GM21423 (cell line): ENCODE results near the gene PPP2R3B.
"Not testable (repeated sequence)": the region's sequence is repeated elsewhere in the genome, so short reads cannot be mapped to it uniquely, and the experiment has no call there.

Experiments used
- ATAC-seq: cut with Tn5 transposase; IDR thresholded peaks from one replicate; pipeline ENCODE4 v1.9.1; 2021; ENCODE audit warnings: mild to moderate bottlenecking, moderate library complexity; ENCODE audit not compliant: unreplicated experiment

The PPP2R3B gene

DNA sequence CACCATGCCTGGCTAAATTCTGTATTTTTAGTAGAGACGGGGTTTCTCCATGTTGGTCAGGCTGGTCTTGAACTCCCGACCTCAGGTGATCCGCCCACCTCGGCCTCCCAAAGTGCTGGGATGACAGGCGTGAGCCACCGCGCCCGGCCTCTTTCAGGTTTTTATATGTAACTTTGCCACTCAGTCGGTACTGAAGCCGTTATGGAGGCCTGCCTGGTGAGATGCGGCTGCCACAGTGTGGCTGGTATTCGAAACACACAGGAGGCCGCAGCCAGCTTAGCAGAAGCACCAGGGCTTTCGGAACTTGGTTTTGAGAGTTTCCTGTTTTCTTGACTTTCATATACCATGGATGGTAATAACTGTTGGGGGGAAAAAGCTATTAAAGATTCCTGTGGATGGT, 62.0 kb downstream of the PPP2R3B start:
- ATAC-seq: not testable (repeated sequence)

DNA sequence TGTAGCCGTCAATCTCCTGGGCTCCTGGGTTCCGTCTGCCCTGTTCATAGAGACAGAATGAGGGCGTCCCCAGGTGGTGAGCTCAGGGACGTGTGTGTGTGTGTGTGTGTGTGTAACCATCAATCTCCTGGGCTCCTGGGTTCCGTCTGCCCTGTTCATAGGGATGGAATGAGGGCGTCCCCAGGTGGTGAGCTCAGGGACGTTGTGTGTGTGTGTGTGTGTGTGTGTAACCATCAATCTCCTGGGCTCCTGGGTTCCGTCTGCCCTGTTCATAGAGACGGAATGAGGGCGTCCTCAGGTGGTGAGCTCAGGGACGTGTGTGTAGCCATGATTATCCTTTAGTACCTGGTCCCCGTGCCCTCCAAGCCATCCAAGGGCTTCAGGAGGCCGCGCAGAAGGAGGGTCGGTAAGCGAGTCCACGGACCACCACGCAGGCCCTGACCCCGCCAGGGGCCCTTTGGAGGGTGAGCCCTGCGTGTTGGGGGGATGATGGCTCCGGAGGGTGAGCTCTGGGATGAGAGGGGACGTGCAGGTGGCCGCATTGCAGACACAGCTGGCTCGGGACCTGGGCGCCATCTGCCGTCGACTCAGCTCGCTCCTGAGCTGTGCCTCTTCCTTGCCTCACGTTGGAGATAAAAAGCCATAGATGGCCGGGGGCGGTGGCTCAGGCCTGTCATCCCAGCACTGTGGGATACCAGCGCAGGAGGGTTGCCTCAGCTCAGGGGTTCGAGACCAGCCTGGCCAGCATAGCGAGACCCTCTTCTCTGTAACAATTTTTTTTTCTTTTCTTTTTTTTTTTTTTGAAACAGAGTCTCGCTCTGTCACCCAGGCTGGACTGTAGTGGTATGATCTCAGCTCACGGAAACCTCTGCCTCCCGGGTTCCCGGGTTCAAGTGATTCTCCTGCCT, 62.7 kb downstream of the PPP2R3B start:
- ATAC-seq: no peak

DNA sequence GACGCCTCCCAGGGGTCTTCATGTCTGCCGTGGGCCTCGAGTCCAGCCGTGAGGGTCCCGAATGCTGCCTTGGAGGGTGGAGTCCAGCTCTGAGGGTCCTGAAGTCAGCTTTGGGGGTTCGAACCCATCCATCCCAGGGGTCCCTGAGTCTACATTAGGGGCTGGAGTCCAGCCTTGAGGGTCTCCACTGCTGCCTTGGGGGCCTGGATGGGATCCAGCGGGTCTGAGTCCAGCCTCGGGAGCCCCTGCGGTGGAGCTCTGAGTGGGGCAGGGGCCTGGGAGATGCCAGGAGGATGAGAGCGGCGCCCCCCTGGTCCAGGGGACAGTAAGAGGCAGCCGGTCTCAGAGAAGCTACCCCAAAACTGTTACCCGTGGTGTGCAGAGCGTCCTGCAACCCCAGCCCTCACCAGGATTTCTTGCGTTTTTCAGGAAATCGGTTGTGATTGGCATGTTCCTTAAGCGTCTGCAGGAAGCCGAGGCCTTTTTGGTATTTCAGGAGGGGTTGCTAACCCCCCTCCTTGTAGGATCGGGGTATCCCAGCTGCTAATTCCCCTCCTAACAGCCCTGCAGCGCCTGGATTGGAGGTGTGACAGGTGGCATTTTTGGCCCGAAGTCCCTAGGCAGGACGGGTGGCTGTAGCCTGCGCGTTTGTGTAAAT, 66.5 kb downstream of the PPP2R3B start:
- ATAC-seq: no peak

DNA sequence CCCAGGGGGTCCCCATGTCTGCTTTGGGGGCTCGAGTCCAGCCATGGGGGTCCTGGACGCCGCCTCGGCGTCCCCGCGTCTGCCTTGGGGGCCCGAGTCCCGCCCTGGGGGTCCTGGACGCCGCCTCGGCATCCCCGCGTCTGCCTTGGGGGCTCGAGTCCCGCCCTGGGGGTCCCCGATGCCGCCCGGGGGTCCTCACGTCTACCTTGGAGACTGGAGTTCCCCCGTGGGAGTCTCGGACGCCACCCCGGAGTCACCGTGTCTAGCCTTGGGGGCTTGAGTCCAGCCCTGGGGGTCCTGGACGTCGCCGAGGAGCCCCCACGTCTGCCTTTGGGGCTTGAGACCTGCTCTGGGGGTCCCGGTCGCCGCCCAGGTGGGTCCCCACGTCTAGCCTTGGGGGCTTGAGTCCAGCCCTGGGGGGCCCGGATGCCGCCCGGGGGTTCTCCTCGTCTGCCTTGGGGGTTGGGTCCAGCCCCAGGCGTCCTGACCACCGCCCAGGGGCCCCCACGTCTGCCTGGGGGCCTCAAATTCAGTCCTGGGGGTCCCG, 67.1 kb downstream of the PPP2R3B start:
- ATAC-seq: no peak

DNA sequence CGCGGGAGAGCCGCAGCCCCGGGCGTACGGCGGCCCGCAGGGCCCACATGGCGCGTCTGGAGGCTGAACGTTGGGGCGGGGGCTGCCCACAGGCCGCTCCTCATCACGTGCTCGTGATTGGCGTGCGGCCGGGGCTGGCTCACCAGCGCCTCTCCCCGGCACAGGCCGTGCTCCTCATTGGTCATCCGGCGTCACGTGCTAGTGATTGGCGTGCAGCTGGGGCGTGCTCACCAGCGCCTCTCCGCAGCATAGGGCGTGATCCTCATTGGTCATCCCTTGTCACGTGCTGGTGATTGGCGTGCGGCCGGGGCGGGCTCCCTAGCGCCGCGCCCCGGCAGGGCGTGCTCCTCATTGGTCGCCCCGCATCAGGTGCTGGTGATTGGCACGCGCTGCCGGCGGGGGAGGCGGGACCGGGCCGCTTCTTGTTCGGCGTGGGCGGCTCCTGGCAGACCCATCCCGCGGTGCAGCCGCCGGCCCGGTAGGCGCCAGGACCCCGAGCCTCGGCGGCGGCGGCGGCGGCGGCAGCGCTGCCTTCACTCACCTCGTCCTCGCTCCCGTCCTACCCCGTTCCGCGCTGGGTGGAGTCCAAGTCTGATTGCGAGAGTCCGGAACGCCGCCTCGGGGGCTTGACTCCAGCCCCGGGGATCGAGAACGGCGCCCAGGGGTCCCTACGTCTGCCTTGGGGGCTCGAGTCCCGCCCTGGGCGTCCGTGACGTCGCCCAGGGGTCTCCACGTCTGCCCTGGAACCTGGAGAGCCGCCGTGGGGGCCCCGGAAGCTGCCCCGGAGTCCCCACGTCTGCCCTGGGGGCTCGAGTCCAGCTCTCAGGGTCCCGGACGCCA, 67.7 kb downstream of the PPP2R3B start, which contains the start of gene GTPBP6:
Gene GTPBP6, minus strand, starts transcription at position 58 of the 840 bp plus-strand sequence. Its CDS starts 9 bp downstream, at position 49.
- peak; percentile 76 for ATAC-seq

DNA sequence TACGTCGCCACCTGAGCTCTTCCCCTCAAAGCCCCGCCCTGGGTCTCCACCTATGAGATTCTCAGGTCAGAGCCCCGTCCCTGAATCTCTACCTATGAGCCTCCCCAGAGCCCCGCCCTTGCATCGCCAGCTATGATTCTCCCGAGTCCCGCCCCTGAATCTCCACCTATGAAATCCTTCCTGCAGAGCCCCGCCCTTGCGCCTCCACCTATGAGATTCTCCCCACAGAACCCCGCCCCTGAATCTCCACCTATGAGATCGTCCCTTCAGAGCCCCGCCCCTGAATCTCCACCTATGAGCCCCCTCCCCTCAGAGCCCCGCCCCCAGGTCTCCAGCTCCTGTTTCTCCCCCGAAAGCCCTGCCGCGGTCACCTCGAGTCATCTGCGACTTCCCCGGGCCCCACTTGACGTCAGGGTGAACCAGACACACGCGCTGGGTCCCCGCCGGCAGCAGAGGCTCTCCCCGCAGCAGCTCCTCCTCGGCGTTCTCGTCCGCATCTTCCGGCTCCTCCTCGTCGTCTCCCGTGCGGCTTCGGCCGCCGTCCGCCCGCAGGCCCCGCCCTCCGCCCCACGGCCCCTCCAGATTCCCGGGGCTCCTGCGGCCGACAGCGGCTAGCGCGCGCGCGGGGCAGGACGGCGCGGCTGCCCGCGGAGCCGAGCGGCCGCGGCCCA, 68.5 kb downstream of the PPP2R3B start:
- ATAC-seq: peak; percentile 58

DNA sequence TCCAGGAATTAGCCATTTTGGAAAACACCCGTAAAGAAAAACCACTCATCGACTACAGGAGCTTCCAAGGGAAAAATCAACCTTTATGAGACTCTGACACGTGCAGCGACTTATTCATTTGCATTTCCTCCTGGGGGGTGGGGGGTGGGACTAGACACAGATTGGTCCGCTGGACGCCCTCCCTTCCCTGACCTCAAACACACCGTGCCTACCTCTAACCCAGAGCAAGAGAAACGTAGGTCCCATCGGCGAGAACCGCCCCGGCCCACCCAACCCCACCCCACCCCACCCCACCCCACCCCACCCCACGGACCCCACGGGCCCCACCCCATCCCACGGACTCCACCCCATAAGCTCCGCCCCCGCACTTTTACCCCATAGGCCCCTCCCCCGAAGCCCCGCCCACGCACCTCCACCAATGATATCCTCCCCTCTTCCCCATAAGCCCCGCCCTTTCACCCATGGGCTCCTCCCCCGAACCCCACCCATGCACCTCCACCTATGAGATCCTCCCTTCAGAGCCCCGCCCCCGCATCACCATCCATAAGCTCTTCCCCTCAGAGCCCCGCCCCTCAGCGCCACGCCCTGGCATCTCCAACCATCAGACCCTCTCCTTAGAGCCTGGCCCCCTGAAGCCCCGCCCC, 69.2 kb downstream of the PPP2R3B start:
- ATAC-seq: no peak

DNA sequence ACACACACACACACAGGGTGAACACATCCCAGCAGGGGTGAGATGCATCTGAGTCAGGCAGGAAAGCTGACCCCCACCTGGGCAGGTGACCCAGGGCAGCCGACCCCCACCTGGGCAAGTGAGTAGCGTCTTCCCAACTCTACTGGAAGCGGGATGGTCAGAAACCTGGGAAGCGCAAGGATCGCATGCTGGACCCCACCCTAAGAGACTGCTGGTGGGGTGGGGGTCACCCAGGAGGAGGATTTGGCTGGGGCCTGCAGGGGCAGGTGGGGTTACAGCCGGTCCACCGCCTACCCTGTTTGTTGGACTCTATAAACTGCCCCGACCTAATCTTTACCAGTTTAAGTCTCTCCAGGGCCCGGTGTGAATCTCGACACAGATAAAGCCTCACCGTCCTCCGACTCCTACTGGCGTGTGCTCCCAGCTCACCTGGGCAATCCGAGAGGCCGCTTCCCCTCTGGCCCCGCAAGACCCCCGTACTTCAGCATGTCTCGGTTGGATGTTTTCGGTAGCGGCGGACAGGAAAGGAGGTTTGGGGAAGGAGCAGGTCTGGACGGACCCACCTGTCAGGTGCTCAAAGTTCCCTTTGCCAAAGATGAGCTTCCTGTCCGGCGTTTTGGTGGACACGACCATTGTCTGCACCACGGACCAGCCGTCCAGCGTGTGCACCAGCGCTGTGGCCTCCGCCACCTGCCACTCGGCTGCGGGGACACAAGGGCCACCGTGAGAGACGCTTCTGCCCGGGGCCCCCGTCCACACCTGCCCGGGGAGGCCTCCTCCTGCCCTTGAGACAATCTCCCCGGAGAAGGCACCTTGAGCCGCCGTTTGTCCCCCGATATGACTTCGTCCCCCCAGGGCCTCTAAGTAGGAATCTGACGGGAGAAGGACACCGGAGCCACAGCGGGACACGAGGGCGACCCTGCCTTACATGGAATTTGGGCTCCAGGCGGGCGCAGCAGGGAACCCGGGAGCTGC, 70.1 kb downstream of the PPP2R3B start:
- no peak for ATAC-seq

DNA sequence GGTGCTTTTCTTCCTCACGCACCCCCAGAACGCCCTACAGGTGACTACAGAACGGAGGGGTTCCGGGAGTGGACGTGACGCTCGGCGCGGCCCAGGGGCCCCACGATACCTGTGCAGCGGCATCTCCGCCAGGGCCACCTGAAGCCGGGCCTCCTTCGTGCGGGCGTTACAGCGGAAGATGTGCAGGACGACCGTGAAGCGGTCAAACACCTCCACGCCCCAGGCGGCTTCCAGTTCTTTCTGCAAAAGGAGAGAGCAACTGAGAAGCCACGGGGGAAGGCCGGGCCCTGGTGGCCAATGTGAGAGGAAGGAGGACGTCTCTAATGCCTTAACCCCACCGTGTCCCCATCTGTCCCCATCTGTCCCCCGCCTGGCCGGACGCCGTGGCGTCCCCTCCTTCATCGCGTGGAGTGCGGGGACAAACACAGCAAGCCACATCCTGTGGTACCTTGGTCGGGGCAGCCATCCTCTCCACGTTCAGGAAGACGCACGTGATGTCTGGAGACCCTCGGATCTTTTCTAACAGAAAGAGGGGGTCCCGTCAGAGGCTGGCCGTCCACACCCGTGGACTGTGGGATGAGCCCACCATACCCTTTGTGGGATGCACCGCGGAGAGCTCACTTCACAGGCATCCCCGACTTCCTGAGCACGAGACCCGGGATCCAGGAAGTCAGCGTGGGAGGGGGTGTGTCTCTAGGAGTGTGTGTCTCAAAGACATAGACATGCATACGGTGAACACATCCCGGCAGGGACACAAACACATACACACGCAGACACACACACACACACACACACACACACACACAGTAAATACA, 71.7 kb downstream of the PPP2R3B start:
- ATAC-seq: no peak

DNA sequence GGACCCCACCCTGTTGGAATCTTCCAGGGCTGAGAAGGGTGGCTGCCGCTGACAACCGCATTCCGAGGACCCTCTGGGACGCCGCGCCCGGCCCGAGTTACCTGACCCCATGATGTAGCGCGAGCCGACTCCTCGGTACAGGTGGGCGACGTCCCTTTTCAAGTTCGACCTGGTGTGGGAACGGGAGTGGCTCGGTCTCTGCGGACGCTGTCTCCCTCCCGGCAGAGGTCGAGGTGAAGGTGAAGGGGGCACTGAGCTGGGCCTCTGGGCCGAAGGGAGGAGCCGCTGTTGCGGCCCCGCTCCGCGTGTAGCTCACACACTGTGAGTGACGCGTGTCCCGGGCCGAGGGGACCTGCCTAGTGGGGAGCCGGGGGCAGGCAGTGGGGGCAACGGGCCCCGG, 72.7 kb downstream of the PPP2R3B start:
- ATAC-seq: no peak

DNA sequence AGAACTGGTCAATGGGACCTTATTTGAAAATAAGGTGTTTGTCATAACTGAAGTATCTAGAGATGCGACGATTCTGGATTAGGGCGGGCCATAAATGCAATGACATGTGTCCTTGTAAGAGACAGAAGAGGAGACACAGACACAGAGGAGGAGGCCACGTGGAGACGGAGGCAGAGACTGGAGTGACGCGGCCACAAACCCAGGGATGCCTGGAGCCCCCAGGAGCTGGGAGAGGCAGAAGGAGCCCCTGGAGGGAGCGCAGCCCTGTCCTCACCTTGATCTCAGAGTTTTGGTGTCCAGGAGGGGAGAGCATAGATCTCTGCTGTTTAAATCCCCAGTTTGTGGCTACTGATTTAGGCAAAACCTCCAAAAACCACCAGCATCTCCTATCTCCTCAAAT, 73.2 kb downstream of the PPP2R3B start:
- no peak for ATAC-seq

DNA sequence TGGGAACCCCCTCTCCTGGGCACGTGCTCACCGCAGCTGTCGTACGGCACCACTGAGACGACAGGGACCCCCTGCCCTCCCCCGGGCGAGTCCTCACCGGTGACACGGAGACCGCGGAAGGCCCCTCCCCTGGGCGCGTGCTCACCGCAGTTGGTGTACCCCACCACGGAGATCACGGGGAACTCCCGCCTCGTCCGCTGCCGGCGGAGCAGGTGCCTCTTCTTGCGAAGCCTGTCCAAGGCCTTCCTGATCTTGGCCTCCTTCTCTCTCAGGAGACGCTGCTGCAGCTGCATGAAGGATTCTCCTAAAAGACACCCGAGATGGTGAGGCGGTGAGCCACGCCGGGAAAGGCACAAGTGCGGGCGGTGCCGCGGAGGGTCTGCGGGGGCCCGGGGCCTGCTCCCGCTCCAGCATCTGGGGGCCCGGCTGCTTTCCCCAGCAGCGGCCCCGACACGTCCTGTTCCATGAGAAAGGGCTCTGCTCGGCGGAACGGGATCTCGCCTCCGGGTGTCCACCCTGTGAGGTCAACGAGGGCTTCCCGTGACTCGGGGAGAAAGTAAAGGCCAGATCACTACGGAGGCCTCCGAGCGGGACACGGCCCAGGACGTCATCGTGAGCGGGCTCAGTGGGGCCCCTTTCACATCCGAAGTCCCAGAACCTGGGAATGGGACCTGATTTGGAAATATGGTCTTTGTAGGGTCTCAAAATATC, 73.9 kb downstream of the PPP2R3B start:
- no peak for ATAC-seq

DNA sequence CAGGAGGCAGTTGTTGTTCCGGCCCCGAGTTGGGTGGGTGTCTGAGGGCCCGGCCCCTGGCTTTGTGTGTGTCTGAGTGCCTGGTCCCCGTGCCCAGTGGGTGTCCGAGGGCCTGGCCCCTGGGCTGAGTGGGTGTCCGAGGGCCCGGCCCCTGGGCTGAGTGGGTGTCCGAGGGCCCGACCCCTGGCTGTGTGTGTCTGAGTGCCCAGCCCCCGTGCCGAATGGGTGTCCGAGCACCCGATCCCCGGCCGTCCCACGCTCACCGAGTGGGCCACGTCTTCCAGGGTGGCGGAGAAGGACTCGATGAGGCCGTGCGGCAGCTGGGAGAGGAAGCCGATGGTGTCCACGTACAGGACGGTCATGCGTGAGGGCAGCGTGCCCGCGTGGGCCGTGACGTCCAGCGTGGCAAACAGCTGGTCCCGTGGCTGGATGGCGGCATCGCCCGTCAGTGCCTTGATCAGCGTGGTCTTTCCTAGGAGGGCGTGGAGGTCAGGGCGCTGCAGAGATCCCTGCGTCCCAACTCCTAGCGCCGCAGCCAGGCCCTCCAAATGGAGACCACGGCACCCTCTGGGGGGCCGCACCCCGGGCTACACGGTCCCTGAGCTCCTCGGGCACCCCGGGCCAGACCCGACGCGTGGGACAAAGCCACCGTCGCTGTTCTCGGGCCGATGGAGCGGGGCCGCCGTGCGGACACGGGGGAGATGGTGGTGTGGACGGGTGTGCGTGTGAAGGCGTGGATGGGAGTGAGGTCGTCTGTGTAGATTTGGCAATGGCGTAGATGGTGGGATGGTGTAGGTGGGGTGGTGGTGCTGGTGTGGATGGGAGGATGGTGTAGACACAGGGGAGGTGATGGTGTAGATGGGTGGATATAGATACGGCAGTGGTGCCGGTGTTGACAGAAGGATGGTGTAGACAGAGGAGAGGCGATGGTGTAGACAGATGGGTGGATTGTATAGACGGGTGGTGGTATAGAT, 75.3 kb downstream of the PPP2R3B start:
- no peak for ATAC-seq

DNA sequence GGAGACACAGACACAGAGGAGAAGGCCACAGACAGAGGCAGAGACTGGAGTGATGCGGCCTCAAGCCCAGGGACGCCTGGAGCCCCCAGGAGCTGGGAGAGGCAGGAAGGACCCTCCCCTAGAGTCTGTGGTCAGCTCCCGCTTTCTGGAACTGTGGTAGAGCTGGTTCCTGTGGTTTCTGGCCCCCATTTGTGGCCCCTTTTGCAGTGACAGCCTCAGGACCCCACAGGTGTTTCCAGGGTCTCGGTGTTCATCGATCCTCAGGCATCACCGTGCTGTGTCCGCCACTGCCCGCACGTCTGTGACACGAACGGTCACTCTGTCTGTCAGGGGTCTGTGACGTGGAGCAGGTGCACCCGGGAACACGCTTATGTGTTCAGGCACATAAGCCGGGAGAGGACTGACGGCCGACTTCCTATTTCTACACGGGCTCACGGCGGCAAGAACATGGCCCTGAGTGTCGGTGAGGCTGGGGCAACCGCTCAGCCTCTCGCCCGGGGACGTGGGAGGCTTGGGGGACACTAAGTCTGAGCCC, 76.0 kb downstream of the PPP2R3B start:
- ATAC-seq: no peak

DNA sequence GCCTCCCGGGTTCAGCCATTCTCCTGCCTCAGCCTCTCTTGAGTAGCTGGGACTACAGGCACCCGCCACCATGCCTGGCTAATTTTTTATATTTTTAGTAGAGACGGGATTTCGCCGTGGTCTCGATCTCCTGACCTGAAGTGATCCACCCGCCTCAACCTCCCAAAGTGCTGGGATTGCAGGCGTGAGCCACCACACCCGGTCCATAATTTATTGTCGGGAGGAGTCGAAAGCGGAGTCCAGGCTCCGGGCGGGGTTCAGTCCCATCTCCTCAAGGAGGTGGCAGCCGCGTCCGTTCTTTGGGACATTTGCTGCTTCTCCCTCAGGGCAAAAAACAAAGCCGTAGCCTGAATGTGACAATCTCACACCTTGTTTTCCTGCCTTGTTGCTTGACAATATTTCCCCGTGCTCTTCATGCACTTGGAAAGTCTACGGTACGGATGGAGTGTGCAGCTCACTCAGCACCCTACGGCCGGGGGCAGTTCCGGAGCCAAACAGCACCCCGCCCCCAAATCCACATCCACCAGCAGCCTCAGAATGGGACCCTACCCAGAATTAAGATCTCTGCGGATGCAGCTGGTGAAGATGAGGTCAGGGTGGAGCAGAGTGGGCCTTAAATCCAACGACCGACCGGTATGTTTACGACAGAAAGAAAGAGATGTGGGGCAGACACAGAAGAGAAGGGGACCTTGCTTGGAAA, 77.7 kb downstream of the PPP2R3B start:
- no peak for ATAC-seq
